ENCODE data around the gene TRIM47. TPM values are rescaled to one million over a fixed set of nuclear protein-coding genes. Genes with fewer than 3 reads are reported as not detected.

The TRIM47 gene
- total and polyA plus RNA-seq, 2 of the 13 experiments (the other 11 are each of a cell fraction or from before 2014, with no cell fraction given): 33.5 to 82.0 TPM

DNA sequence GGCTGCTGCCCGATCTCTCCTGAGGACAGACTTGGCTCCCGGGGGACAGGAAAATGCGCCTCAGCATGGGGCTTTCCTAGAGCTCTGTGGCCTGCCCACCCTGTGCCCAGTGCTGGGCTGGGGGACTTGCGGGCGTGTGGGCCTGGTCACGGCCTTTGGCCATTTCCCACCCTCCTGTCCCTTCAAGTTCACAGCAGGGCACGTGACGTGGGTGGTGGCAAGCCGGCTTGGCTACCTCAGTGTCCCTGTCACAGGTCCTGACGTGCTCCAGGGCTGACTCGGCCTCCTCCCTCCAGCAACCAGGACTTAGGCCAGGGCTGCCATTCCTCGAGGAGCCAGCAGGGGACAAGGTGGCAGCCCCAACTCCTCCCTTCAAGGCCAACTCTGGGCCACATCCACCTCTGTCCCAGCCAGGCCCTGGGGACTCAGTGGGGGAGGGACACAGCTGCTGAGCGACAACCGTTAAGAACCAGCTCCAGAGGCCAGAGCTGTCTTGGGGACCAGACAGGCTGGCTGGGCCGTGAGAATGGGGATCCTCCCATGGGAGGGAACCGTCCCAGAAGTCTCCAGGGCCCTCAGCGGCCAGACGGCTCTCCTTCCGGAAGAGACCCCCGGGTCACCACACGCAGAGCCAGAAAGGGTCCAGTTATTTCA lies 33.2 kb downstream of the TRIM47 start (continued):
- TF ChIP-seq, protein P1, sequence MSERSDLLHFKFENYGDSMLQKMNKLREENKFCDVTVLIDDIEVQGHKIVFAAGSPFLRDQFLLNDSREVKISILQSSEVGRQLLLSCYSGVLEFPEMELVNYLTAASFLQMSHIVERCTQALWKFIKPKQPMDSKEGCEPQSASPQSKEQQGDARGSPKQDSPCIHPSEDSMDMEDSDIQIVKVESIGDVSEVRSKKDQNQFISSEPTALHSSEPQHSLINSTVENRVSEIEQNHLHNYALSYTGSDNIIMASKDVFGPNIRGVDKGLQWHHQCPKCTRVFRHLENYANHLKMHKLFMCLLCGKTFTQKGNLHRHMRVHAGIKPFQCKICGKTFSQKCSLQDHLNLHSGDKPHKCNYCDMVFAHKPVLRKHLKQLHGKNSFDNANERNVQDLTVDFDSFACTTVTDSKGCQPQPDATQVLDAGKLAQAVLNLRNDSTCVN (CRISPR knock-in tag; IDR thresholded peaks at IDR 0.05; ENCODE audit: borderline replicate concordance): peak; percentile 61; the same call in 1 of the 2 replicates
- TF ChIP-seq, protein P2, sequence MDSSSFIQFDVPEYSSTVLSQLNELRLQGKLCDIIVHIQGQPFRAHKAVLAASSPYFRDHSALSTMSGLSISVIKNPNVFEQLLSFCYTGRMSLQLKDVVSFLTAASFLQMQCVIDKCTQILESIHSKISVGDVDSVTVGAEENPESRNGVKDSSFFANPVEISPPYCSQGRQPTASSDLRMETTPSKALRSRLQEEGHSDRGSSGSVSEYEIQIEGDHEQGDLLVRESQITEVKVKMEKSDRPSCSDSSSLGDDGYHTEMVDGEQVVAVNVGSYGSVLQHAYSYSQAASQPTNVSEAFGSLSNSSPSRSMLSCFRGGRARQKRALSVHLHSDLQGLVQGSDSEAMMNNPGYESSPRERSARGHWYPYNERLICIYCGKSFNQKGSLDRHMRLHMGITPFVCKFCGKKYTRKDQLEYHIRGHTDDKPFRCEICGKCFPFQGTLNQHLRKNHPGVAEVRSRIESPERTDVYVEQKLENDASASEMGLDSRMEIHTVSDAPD (CRISPR knock-in tag; IDR thresholded peaks at IDR 0.05): no peak
- TF ChIP-seq MAFF (IDR thresholded peaks at IDR 0.05; ENCODE audit: low read depth, low read length): no peak
- peak; percentile 84 for TF ChIP-seq ZMYM3 (CRISPR knock-in tag; IDR thresholded peaks at IDR 0.05)
- no peak for TF ChIP-seq TARDBP (CRISPR knock-in tag; IDR thresholded peaks at IDR 0.05)
- no peak for TF ChIP-seq HOXD1 (CRISPR knock-in tag; IDR thresholded peaks at IDR 0.05)
- no peak; the same call in 1 of the 2 replicates for TF ChIP-seq ZNF761 (CRISPR knock-in tag; conservative IDR thresholded peaks at IDR 0.05)
- no peak for TF ChIP-seq MAZ (IDR thresholded peaks at IDR 0.05; ENCODE audit: borderline replicate concordance, low read depth, low read length)
- TF ChIP-seq MAZ (CRISPR knock-in tag; IDR thresholded peaks at IDR 0.05; ENCODE audit: low read depth): peak; percentile 78; the same call in 1 of the 2 replicates
- peak; percentile 63; the same call in 1 of the 2 replicates for TF ChIP-seq PCBP1 (IDR thresholded peaks at IDR 0.05; ENCODE audit: borderline replicate concordance, low read depth, low read length)
- TF ChIP-seq ZHX2 (IDR thresholded peaks at IDR 0.05; ENCODE audit: low read depth): no peak
- no peak for TF ChIP-seq ZHX2 (CRISPR knock-in tag; IDR thresholded peaks at IDR 0.05; ENCODE audit: borderline replicate concordance)
- TF ChIP-seq ZNF703 (CRISPR knock-in tag; IDR thresholded peaks at IDR 0.05; ENCODE audit: borderline replicate concordance): no peak
- peak; percentile 87 for TF ChIP-seq MEF2D (CRISPR knock-in tag; IDR thresholded peaks at IDR 0.05)
- no peak for TF ChIP-seq ZNF564 (CRISPR knock-in tag; IDR thresholded peaks at IDR 0.05)
- TF ChIP-seq ZNF788 (CRISPR knock-in tag; IDR thresholded peaks at IDR 0.05; ENCODE audit: borderline replicate concordance): peak; percentile 46
- peak; percentile 56; the same call in 1 of the 2 replicates for TF ChIP-seq FOSL2 (CRISPR knock-in tag; IDR thresholded peaks at IDR 0.05)
- TF ChIP-seq ZNF674 (CRISPR knock-in tag; IDR thresholded peaks at IDR 0.05; ENCODE audit: low read depth): no peak
- no peak for TF ChIP-seq ZNF512 (CRISPR knock-in tag; IDR thresholded peaks at IDR 0.05)
- TF ChIP-seq ZNF160 (CRISPR knock-in tag; IDR thresholded peaks at IDR 0.05): no peak

All from HepG2 (cell line).